K562 (cell line): Measurements from ENCODE around the gene KCND3.

ENCODE experiments used
- CHD2 ChIP-seq: IDR thresholded peaks from 2 replicates; pipeline ENCODE4 v1.6.1; 2011; ENCODE audit warnings: low read depth, low read length
- FOXK1 ChIP-seq: sonication (generic); formaldehyde crosslinking; IDR thresholded peaks from 2 replicates; pipeline ENCODE4 v1.8.0; 2022; ENCODE audit warnings: missing genetic modification reagents, mild to moderate bottlenecking, borderline replicate concordance
- FUS ChIP-seq: fragments of 200-400 bp; formaldehyde crosslinking; optimal IDR thresholded peaks from 2 replicates; pipeline ENCODE3; 2017; ENCODE audit warnings: low read depth, low read length
- NFE2L1 ChIP-seq: fragments of 450-650 bp; IDR thresholded peaks from 2 replicates; pipeline ENCODE4 v1.6.1; 2016; ENCODE audit warnings: missing genetic modification characterization, low read depth, mild to moderate bottlenecking, missing compliant biosample characterization, moderate library complexity, borderline replicate concordance
- RAD21 ChIP-seq, 2 experiments: fragments of 250-450 bp in 1 of 2; fragments of 450-650 bp in 1 of 2; sonication (Bioruptor Pico) in 1 of 2; formaldehyde crosslinking in 1 of 2; IDR thresholded peaks in 1 of 2; conservative IDR thresholded peaks in 1 of 2; 2 replicates each; pipeline versions ENCODE4 v1.4.0 to v1.8.0; 2020 to 2022; ENCODE audit warnings: mild to moderate bottlenecking in 2 of 2, moderate library complexity in 1 of 2
- SMC3 ChIP-seq: conservative IDR thresholded peaks from 2 replicates; pipeline ENCODE4 v1.6.1; 2011; ENCODE audit warnings: low read depth, low read length, improper control_type of control experiment; ENCODE audit not compliant: insufficient read depth
- TCFL5 ChIP-seq: fragments of 250-450 bp; sonication (Bioruptor Pico); conservative IDR thresholded peaks from 2 replicates; pipeline ENCODE4 v1.6.1; 2021; ENCODE audit warnings: mild to moderate bottlenecking, moderate library complexity, matching md5 sums
- ZNF23 ChIP-seq: fragments of 250-450 bp; sonication (Bioruptor Pico); IDR thresholded peaks from 2 replicates; pipeline ENCODE4 v1.4.0; 2020; ENCODE audit warnings: mild to moderate bottlenecking
- TF ChIP-seq, protein P1 (sequence below), 3 experiments: IDR thresholded peaks in 2 of 3; conservative IDR thresholded peaks in 1 of 3; 2 replicates each; pipeline ENCODE4 v1.5.1; 2011 to 2012; ENCODE audit warnings: low read length in 3 of 3, mild to moderate bottlenecking in 3 of 3, control low read depth in 2 of 3, improper control_type of control experiment in 1 of 3, inconsistent platforms in 1 of 3, low read depth in 1 of 3, mixed read lengths in 1 of 3, moderate library complexity in 1 of 3; ENCODE audit not compliant: insufficient read depth in 2 of 3
- TF ChIP-seq, protein P2 (sequence below): fragments of 250-450 bp; sonication (Bioruptor Pico); IDR thresholded peaks from 2 replicates; pipeline ENCODE4 v1.8.0; 2021; ENCODE audit warnings: moderate library complexity, mild to moderate bottlenecking, inconsistent platforms
- TF ChIP-seq, protein P3 (sequence below): fragments of 450-650 bp; formaldehyde crosslinking; IDR thresholded peaks from 2 replicates; pipeline ENCODE4 v1.4.0; 2020; ENCODE audit warnings: mild to moderate bottlenecking, moderate library complexity

DNA sequence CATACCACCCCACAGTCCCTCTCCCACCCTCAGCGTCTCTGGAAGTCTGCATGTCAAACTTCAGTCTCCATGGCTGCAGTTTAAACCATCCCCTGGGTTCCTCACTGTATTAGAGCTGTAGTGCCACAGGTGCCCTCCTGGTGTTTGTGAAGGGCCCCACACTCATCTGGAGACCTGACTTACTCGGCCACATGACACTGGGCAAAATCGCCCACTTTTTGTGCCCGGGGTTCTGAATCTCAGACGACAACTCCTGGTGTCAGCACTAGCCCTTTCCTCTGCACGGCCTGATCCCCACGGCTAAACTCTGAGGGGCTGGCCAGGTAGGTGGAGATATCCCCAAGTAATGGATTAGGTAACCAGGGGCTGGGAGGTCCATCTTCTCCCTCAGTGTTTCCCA is 256.8 kb downstream of the KCND3 start:
- TF ChIP-seq SMC3, result no peak
- TF ChIP-seq, protein P1, sequence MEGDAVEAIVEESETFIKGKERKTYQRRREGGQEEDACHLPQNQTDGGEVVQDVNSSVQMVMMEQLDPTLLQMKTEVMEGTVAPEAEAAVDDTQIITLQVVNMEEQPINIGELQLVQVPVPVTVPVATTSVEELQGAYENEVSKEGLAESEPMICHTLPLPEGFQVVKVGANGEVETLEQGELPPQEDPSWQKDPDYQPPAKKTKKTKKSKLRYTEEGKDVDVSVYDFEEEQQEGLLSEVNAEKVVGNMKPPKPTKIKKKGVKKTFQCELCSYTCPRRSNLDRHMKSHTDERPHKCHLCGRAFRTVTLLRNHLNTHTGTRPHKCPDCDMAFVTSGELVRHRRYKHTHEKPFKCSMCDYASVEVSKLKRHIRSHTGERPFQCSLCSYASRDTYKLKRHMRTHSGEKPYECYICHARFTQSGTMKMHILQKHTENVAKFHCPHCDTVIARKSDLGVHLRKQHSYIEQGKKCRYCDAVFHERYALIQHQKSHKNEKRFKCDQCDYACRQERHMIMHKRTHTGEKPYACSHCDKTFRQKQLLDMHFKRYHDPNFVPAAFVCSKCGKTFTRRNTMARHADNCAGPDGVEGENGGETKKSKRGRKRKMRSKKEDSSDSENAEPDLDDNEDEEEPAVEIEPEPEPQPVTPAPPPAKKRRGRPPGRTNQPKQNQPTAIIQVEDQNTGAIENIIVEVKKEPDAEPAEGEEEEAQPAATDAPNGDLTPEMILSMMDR (IDR thresholded peaks at IDR 0.05 in 2 of 3, conservative IDR thresholded peaks at IDR 0.05 in 1 of 3; ENCODE audit: insufficient read depth in 2 of 3, low read depth in 1 of 3, low read length in 3 of 3), result no peak
- TF ChIP-seq FOXK1, result no peak
- TF ChIP-seq, protein P2, sequence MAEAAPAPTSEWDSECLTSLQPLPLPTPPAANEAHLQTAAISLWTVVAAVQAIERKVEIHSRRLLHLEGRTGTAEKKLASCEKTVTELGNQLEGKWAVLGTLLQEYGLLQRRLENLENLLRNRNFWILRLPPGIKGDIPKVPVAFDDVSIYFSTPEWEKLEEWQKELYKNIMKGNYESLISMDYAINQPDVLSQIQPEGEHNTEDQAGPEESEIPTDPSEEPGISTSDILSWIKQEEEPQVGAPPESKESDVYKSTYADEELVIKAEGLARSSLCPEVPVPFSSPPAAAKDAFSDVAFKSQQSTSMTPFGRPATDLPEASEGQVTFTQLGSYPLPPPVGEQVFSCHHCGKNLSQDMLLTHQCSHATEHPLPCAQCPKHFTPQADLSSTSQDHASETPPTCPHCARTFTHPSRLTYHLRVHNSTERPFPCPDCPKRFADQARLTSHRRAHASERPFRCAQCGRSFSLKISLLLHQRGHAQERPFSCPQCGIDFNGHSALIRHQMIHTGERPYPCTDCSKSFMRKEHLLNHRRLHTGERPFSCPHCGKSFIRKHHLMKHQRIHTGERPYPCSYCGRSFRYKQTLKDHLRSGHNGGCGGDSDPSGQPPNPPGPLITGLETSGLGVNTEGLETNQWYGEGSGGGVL, result no peak
- TF ChIP-seq FUS, result no peak
- TF ChIP-seq TCFL5 (CRISPR knock-in tag), result no peak
- TF ChIP-seq, protein P3, sequence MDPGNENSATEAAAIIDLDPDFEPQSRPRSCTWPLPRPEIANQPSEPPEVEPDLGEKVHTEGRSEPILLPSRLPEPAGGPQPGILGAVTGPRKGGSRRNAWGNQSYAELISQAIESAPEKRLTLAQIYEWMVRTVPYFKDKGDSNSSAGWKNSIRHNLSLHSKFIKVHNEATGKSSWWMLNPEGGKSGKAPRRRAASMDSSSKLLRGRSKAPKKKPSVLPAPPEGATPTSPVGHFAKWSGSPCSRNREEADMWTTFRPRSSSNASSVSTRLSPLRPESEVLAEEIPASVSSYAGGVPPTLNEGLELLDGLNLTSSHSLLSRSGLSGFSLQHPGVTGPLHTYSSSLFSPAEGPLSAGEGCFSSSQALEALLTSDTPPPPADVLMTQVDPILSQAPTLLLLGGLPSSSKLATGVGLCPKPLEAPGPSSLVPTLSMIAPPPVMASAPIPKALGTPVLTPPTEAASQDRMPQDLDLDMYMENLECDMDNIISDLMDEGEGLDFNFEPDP (CRISPR knock-in tag), result no peak
- TF ChIP-seq NFE2L1, result no peak
- no peak for TF ChIP-seq ZNF23 (CRISPR knock-in tag)
- TF ChIP-seq RAD21 (CRISPR knock-in tag; conservative IDR thresholded peaks at IDR 0.05 in 1 of 2, IDR thresholded peaks at IDR 0.05 in 1 of 2), result no peak
- TF ChIP-seq CHD2, result no peak
